Forelimb muscle (tissue), 1 donor: ENCODE data around the gene EIF3B. TPM values are rescaled to one million over a fixed set of nuclear protein-coding genes. Genes with fewer than 3 reads are reported as not detected.

ENCODE experiments used
- polyA plus RNA-seq: library from polyadenylated mRNA; unstranded; fragments of 120-200 nt; gene quantifications from one replicate; pipeline ENCODE4 v1.2.1, GENCODE V29; 2013; ENCODE audit not compliant: insufficient read length

The EIF3B gene
- polyA plus RNA-seq, 1 donor, result 90.2 TPM

Other genes starting within 250 kb of the EIF3B start
- gene MAD1L1, start 121.9 kb upstream of the EIF3B start, polyA plus RNA-seq, result 21.2 TPM
- gene MRM2, start 112.6 kb upstream of the EIF3B start, polyA plus RNA-seq, result 21.0 TPM
- 16.8 TPM for gene NUDT1, start 112.6 kb upstream of the EIF3B start, polyA plus RNA-seq
- 29.2 TPM for gene SNX8, start 40.4 kb upstream of the EIF3B start, polyA plus RNA-seq
- 9.3 TPM for gene CHST12, start 48.8 kb downstream of the EIF3B start, polyA plus RNA-seq
- gene GRIFIN, start 121.6 kb downstream of the EIF3B start, polyA plus RNA-seq, result not detected
- 19.7 TPM for gene LFNG, start 164.9 kb downstream of the EIF3B start, polyA plus RNA-seq
- gene BRAT1, start 200.7 kb downstream of the EIF3B start, polyA plus RNA-seq, result 20.3 TPM
- gene IQCE, start 204.2 kb downstream of the EIF3B start, polyA plus RNA-seq, result 5.4 TPM